Calu3 (cell line): Measurements from ENCODE around the gene HDGFL3. TPM values are rescaled to one million over a fixed set of nuclear protein-coding genes. Genes with fewer than 3 reads are reported as not detected.
"Not testable (repeated sequence)": the region's sequence is repeated elsewhere in the genome, so short reads cannot be mapped to it uniquely, and the experiment has no call there.

ENCODE experiments used
- BruUV-seq: library from RNA; stranded (reverse); fragments of 400-500 nt; replicated peaks from 2 replicates; lab custom pipeline; 2021; lab: Mats Ljungman, UMichigan
- CTCF ChIA-PET: fragments of 300-600 bp; sonication (Branson Sonifier 250); formaldehyde crosslinking; loops from one replicate; lab custom pipeline; 2022; ENCODE audit warnings: antibody characterized with exemption; lab: Charles Lee
- DNase-seq: peaks from one replicate; pipeline ENCODE4 v3.0.0; 2022
- H3K27ac Mint-ChIP-seq: one replicate; pipeline ENCODE4 v1.8.0; 2022; ENCODE audit warnings: mixed read lengths; ENCODE audit not compliant: unreplicated experiment
- H3K27me3 Mint-ChIP-seq: one replicate; pipeline ENCODE4 v1.8.0; 2022; ENCODE audit warnings: mixed read lengths; ENCODE audit not compliant: unreplicated experiment
- H3K36me3 Mint-ChIP-seq: one replicate; pipeline ENCODE4 v1.8.0; 2022; ENCODE audit warnings: mild to moderate bottlenecking, moderate library complexity, mixed read lengths; ENCODE audit not compliant: insufficient read depth, unreplicated experiment
- H3K4me1 Mint-ChIP-seq: one replicate; pipeline ENCODE4 v1.8.0; 2022; ENCODE audit warnings: mild to moderate bottlenecking, low read depth, mixed read lengths; ENCODE audit not compliant: unreplicated experiment
- H3K4me3 Mint-ChIP-seq: one replicate; pipeline ENCODE4 v1.8.0; 2022; ENCODE audit warnings: mild to moderate bottlenecking, low read depth, moderate library complexity, mixed read lengths; ENCODE audit not compliant: unreplicated experiment
- H3K9me3 Mint-ChIP-seq: one replicate; pipeline ENCODE4 v1.8.0; 2022; ENCODE audit warnings: low read depth, mixed read lengths; ENCODE audit not compliant: unreplicated experiment
- CTCF ChIP-seq: fragments of 200-600 bp; IDR thresholded peaks from one replicate; pipeline ENCODE4 v1.8.0; 2022; ENCODE audit warnings: antibody characterized with exemption; ENCODE audit not compliant: unreplicated experiment
- intact Hi-C: fragments of 100-400 bp; cut with micrococcal nuclease; formaldehyde crosslinking; loops from one replicate; pipeline ENCODE4 v1.10.0; 2022; ENCODE audit not compliant: unreplicated experiment
- total RNA-seq: library from RNA; stranded (reverse); gene quantifications from 2 replicates; pipeline ENCODE4 v1.2.3, GENCODE V29; 2022

HDGFL3 gene
- total RNA-seq, 1 experiment from 2014 or later, result 69.4 TPM

- no peak overlapping the region for H3K4me3 Mint-ChIP-seq
- TF ChIP-seq CTCF, result no peak
Observed at GRCh38 chr15:83174891-83175290, 32.7 kb downstream of the HDGFL3 start.

DNA sequence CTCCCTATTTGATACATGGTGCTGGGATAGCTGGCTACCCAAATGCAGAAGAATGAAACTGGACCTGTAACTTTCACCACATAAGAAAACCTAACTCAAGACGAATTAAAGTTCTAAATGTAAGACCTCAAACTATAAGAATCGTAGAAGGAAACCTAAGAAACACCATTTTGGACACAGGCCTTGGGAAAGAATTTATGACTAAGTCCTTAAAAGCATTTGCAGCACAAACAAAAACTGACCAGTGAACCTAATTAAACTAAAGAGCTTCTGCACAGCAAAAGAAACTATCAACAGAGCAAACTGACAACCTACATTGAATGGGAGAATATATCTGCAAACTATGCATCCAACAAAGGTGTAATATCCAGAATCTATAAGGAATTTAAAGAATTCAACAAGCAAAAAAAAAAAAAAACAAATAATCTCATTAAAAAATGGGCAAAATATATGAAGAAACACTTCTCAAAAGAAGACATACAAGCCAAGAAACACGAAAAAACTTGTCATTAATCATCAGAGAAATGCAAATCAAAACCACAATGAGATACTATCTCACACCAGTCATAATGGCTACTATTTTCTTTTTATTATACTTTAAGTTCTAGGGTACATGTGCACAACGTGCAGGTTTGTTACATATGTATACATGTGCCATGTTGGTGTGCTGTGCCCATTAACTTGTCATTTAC lies 37.0 kb downstream of the HDGFL3 start:
- Mint-ChIP-seq H3K4me3 (no peak overlapping the region), H3K9me3 (peaks cover 4% of the 10 kb centered on the region), H3K4me1 (peaks cover 22% of the 10 kb centered on the region), H3K27ac (no peak overlapping the region), H3K36me3 (no peaks in the 10 kb centered on the region), H3K27me3 (no peaks in the 10 kb centered on the region)
- DNase-seq, result no peak
- BruUV-seq, result no TSS peak
- intact Hi-C loops, result no loop called here
- TF ChIP-seq CTCF, result no peak
- CTCF ChIA-PET, result no interaction called here

More at GRCh38 chr15:83174891-83175290, 32.7 kb downstream of the HDGFL3 start:
- no peak overlapping the region for H3K27ac Mint-ChIP-seq
- DNase-seq, result no peak
- no TSS peak for BruUV-seq
- H3K4me1 Mint-ChIP-seq, result no peaks in the 10 kb centered on the region
- intact Hi-C loops, result no loop called here
- H3K27me3 Mint-ChIP-seq, result no peaks in the 10 kb centered on the region
- CTCF ChIA-PET, result no interaction called here
- H3K36me3 Mint-ChIP-seq, result no peaks in the 10 kb centered on the region
- no peaks in the 10 kb centered on the region for H3K9me3 Mint-ChIP-seq

DNA sequence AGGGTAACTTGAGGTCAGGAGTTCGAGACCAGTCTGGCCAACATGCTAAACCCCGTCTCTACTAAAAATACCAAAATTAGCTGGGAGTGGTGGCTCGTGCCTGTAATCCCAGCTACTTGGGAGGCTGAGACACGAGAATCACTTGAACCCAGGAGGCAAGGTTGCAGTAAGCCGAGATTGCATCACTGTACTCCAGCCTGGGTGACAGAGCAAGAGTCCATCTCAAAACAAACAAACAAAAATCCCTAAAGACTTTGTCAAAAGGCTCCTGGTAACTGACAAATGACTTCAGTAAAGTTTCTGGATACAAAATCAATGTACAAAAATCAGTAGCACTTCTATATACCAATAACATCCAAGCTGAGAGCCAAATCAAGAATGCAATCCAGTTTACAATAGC lies 38.0 kb downstream of the HDGFL3 start:
- H3K36me3 Mint-ChIP-seq, H3K27ac Mint-ChIP-seq, H3K27me3 Mint-ChIP-seq, intact Hi-C loops, DNase-seq, H3K4me3 Mint-ChIP-seq, CTCF ChIA-PET, BruUV-seq, H3K9me3 Mint-ChIP-seq: not testable (repeated sequence)
- H3K4me1 Mint-ChIP-seq, result peaks cover 22% of the 10 kb centered on the region

- no peaks in the 10 kb centered on the region for H3K36me3 Mint-ChIP-seq
- H3K9me3 Mint-ChIP-seq, result peaks cover 4% of the 10 kb centered on the region
Observed at GRCh38 chr15:83166830-83167229, 40.8 kb downstream of the HDGFL3 start.

More at GRCh38 chr15:83166830-83167229, 40.8 kb downstream of the HDGFL3 start:
- no peak for DNase-seq
- H3K4me3 Mint-ChIP-seq, result no peak overlapping the region
- intact Hi-C loops, result no loop called here
- no TSS peak for BruUV-seq
- H3K27ac Mint-ChIP-seq, result no peak overlapping the region
- no peaks in the 10 kb centered on the region for H3K27me3 Mint-ChIP-seq
- no peak for TF ChIP-seq CTCF
- peaks cover 22% of the 10 kb centered on the region for H3K4me1 Mint-ChIP-seq
- CTCF ChIA-PET, result no interaction called here
